ENCODE data around the gene ACADVL. TPM values are rescaled to one million over a fixed set of nuclear protein-coding genes. Genes with fewer than 3 reads are reported as not detected.

Gene ACADVL
- total RNA-seq, 1 donor from 2014 or later = 219 TPM

Other genes starting within 250 kb of the ACADVL start
- not detected in 2 replicates for gene ALOX12, start 223.9 kb upstream of the ACADVL start, total RNA-seq
- 54.3 and 60.5 TPM in 2 replicates for gene RNASEK, start 207.3 kb upstream of the ACADVL start, total RNA-seq
- gene BCL6B, start 196.9 kb upstream of the ACADVL start, total RNA-seq = 101 and 117 TPM in 2 replicates
- gene SLC16A13, start 183.9 kb upstream of the ACADVL start, total RNA-seq = 0.92 and 1.4 TPM in 2 replicates
- gene SLC16A11, start 175.8 kb upstream of the ACADVL start, total RNA-seq = 0.26 and 0.78 TPM in 2 replicates
- gene CLEC10A, start 139.7 kb upstream of the ACADVL start, total RNA-seq = 0.07 and 0.14 TPM in 2 replicates
- gene ASGR2, start 105.1 kb upstream of the ACADVL start, total RNA-seq = not detected in 2 replicates
- 10.6 and 16.4 TPM in 2 replicates for gene ASGR1, start 40.6 kb upstream of the ACADVL start, total RNA-seq
- gene DLG4, start 102 bp upstream of the ACADVL start, total RNA-seq = 11.3 and 12.5 TPM in 2 replicates
- gene DVL2, start 14.6 kb downstream of the ACADVL start, total RNA-seq = 35.2 and 40.4 TPM in 2 replicates
- 47.1 and 49.1 TPM in 2 replicates for gene PHF23, start 19.5 kb downstream of the ACADVL start, total RNA-seq
- gene GABARAP, start 22.5 kb downstream of the ACADVL start, total RNA-seq = 101 and 120 TPM in 2 replicates
- gene CTDNEP1, start 31.8 kb downstream of the ACADVL start, total RNA-seq = 28.8 and 30.7 TPM in 2 replicates
- gene ELP5, start 32.3 kb downstream of the ACADVL start, total RNA-seq = 38.2 and 42.3 TPM in 2 replicates
- gene CLDN7, start 42.5 kb downstream of the ACADVL start, total RNA-seq = 20.7 and 26.8 TPM in 2 replicates
- gene SLC2A4, start 61.8 kb downstream of the ACADVL start, total RNA-seq = 0.07 and 0.11 TPM in 2 replicates
- 0.07 and 0.32 TPM in 2 replicates for gene YBX2, start 74.7 kb downstream of the ACADVL start, total RNA-seq
- gene EIF5A, start 87.7 kb downstream of the ACADVL start, total RNA-seq = 799 and 805 TPM in 2 replicates
- gene GPS2, start 95.4 kb downstream of the ACADVL start, total RNA-seq = 24.8 and 41.6 TPM in 2 replicates
- 14.4 and 28.3 TPM in 2 replicates for gene NEURL4, start 109.4 kb downstream of the ACADVL start, total RNA-seq
- 0.53 TPM in 1 of 2 replicates, not detected in the other for gene ACAP1, start 116.6 kb downstream of the ACADVL start, total RNA-seq
- 2.5 and 4.0 TPM in 2 replicates for gene KCTD11, start 132.2 kb downstream of the ACADVL start, total RNA-seq
- gene TMEM95, start 135.2 kb downstream of the ACADVL start, total RNA-seq = not detected in 2 replicates
- 0.26 and 0.60 TPM in 2 replicates for gene TNK1, start 161.2 kb downstream of the ACADVL start, total RNA-seq
- gene PLSCR3, start 174.6 kb downstream of the ACADVL start, total RNA-seq = 17.5 and 18.7 TPM in 2 replicates
- 56.9 and 189 TPM in 2 replicates for gene TMEM256, start 184.2 kb downstream of the ACADVL start, total RNA-seq
- gene NLGN2, start 187.9 kb downstream of the ACADVL start, total RNA-seq = 1.7 and 2.6 TPM in 2 replicates
- not detected in 2 replicates for gene SPEM1, start 200.4 kb downstream of the ACADVL start, total RNA-seq
- gene SPEM2, start 205.7 kb downstream of the ACADVL start, total RNA-seq = not detected in 2 replicates
- not detected in 2 replicates for gene SPEM3, start 208.9 kb downstream of the ACADVL start, total RNA-seq
- gene TMEM102, start 215.5 kb downstream of the ACADVL start, total RNA-seq = 5.2 and 7.3 TPM in 2 replicates
- 0.42 and 0.73 TPM in 2 replicates for gene FGF11, start 219.6 kb downstream of the ACADVL start, total RNA-seq
- 7.1 and 7.5 TPM in 2 replicates for gene CHRNB1, start 225.1 kb downstream of the ACADVL start, total RNA-seq

Data from pulmonary artery endothelial cell (primary cell).